Amniotic epithelial cell (primary cell): Measurements from ENCODE around the gene INPP4A.

ENCODE experiments used
- DNase-seq: peaks from one replicate; pipeline ENCODE4 v3.0.0-alpha.2; 2010; ENCODE audit warnings: low read depth

INPP4A gene

DNA sequence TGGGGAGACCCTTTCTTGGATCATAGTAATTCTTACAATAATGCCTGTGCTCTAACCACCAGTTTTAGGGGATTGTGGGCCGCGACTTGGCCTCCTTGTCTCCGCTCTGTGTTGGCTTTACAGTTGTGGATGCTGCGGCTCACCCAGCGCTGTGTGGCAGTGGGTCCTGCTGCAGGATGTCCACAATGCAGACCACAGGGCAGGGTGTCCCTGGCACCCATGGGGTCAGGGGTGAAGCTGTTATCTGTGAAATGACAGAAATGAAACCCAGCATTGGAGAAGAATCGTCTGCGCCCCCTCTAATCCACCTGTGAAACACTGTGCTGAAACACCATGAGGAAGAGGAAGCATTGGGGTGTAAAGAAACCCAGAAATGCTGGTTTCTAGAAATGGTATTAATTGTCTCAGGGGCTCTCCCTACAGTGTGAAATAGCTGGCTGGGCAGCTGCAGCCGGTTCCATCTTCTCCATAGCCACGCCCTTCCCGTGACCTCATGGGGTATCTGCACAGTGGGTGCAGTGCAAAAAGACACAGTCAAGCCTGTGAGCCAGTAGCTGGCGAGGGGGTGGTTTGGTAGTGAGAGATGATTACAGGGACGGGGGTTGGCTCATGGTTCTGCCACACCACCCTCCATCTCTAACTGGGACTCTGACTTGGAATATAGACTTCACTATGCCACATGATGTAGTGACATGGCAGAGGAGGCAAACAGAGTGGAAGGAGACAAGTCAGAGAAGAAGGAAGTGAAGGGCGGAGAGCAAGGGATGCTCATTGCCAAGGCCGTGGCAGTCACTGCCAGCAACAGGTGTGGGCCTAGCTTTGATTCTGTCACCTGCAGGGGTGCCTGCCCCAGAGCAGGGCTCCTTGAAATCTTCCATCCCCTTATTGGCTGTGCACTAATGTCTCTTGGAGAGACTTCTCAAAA is 16.2 kb downstream of the INPP4A start:
- DNase-seq, result no peak

DNA sequence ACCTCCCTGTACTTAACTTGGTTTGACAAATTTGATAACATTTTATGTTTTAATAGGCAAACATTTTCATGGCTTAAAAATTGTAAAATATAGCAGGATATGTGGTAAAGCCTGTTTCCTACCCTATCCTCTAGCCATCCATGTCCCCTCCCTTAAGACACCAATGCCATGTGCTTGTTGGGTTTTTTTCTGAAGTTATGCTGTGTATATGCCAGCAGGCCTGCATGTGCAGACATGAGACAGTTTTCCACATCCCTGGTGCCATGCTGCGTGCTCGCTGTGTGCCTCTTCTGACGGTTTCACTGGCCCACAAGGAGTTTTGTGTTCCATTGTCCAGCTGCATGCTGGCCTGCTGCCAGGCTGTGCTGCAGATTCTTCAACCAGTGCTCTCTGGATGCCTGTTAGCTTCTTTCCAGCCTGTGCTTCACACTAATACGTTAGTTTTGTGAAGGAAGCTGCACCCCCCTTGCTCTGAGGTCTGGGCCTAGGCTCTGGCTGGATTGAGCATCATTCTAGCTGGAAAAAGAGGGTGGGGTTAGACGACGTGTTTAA is 16.9 kb downstream of the INPP4A start:
- DNase-seq, result no peak

DNA sequence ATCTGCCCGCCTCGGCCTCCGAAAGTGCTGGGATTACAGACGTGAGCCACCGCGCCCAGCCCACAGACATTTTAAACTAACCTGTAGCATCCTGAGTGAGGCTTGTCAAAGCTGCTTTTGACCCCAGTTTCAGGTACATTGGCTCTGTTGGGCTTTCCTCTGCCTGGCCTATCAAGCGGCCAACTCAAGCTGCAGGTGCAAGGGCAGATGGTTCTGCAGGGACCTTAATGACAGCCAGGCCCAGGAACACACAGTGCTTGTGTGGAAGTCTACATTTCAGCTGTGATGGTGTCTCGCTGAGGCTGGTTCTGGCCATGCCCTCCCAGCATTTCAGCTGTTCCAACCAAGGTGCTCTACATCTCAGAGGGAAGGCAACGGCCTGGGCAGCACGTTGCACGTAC is 18.4 kb downstream of the INPP4A start:
- no peak for DNase-seq

DNA sequence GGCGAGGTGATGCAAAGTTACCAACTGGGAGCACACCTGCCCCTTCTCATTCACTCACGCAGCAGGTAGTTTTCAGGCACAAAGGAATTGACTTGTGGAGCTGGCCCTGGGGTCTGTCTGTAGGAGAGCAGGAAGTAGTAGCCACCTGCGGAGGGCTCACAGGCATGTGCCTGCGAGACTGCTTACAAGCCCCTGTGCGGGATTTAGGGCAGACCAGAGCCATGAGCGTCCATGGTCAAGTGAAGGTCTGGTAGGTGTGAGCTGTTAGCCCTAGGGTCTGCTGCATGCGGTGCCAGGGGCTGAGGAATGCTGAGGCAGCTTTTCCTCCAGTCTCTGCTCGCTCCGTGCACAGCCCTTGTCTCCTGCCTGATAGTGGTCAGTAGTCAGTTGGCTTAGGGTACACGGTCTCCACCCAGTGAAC is 18.9 kb downstream of the INPP4A start:
- DNase-seq, result no peak

DNA sequence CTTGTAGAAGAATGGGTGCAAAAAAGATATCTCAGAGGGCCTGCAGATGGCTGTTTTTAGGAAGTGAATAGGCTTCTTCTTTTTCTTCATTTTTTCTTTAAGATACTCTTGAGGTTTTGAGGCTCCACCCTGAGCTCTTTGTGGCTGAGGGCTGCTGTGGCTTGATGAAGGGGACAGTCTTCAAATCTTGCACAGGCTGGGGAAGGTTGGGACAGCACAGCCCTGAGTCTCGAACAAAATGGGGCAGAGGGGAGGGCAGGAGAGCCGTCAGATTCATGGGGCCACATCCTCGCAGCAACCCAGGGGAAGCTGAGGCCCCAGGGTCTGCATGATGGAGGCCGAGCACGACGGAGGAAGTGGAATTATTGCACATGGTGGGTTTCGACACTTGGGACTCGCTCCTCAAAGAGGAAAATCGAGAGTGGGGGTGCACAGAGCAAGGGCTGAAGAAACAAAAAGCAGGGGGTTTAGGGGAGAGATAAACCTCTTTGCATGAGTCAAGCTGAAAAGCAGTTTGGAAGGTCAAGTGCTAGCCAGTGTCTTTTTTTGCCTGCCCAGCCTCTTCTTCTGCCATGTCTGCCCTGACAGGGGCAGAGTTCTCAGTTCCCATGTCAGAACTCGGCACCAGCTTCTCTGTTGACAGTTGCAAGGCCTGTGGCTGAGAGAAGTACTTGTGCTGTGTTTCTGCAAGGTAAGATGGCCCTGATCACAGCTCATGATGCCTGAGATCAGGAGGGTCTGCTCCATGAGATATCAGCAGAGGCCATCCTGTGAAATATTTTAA is 19.5 kb downstream of the INPP4A start:
- no peak for DNase-seq

DNA sequence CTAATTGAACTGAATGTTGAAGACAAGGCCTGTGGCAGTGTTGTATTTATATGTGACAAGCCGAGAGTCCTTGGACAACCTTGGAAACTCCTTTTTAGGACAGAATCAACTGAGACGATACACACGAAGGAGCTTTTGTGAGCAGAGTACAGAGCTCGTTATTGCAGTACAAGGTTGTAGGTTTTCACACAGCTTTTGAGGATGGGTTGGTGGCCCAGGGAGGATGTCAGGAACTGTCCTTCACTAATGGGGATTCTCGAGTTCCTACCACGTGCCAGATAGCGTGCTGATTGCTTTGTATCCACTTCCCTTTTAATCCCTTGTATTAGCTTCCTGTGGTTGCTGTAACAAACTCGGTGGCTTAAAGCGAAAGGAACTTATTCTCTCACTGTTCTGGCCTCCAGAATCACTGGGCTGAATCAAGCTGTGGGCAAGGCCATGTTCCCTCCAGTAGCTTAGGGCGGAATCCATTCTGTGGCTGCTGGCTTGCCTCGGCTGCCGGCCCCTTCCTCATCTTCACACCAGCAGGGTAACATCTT is 20.2 kb downstream of the INPP4A start:
- DNase-seq, result no peak

DNA sequence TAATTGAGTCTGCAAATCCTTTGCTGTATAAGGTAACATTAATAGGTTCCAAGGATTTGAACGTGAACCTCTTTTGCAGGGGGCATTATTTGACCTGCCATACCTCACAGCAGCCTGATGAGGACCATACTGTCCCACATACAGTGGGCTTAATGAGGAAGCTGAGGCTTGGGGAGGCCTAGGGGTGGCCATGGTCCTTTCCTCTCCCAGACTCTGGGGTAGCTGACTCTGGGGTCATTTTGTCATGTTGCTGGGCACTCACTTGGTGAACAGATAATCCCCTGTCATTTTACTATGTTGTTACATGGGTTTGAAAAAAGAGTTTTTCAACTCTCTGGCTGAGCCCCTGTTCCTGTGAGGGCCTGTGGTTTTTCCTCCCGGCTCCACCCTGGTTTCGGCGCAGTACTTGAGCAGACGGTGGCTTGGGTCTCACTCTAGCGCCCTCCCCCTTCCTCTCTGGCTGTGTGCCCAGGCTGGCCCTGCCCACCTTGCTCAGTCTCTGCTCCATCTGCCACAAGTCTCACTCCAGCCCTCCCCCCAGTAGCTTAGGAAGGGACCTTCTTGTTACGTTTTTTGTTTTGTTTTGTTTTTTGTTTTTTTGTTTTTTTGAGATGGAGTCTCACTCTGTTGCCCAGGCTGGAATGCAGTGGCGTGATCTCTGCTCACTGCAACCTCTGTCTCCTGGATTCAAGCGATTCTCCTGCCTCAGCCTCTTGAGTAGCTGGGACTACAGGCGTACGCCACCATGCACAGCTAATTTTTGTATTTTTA is 21.0 kb downstream of the INPP4A start:
- no peak for DNase-seq

DNA sequence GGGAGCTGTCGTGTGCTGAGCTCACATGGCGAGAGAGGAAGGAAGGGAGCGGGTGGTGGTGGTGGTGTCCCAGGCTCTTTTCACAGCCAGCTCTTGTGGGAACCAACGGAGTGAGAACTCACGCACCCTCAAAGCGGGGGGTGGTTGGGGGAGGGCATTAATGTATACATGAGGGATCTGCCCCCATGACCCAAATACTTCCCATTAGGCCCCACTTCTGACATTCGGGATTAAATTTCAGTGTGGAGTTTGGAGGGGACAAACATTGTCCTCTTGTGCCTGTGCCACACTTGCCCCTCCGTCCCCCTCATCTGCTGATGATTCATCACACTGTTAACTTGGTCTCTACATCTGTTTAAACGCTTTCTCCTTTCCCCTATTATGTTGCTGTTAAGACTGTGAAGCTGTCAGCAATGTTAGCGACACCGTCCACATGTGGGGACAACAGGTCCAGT is 22.5 kb downstream of the INPP4A start:
- no peak for DNase-seq

DNA sequence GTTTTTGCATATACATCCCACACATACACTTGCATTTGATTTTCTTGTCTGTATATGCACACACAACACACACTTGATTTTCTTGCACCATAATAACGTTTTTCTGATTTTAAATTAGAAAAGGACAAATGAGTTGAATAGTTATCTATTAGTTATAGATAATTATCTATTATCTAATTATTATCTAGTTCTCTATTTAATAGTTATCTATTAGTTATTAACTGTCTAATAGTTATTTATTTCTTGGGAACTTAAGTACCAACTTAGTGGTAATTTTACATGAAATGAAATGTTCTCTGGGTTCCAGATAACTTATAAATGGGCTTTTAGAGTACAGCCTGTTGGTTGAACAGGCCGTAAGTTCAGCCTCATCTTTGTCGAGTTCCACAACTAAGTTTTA is 23.0 kb downstream of the INPP4A start:
- no peak for DNase-seq

DNA sequence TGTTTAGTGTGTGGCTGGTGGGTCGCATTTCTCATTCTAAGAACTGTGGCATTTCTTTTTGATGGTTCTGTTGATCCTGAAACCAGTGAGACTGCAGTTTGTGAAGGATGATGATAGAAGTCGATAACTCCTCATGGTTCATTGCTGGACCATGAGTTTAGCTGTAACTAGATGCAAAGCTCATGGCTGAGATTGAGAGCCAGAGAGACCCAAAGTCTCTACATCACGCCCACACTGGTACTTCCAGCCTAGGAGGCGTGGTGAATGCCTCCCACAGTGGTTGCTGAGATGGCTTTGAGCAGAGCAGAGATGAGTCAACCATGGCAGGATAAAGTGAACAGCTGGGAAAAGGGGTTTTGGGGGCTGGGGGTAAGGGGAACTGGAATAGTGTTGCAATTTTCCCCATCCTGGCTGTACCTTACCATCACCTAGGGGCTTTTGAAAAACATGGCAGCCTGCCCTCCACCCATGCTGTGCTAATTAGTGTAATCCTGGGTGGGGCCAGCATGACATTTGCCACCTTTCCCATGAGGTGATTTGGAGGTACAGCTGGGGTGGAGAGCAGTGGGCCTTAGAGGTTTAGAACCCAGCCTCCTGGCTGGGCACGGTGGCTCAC is 24.1 kb downstream of the INPP4A start:
- DNase-seq, result peak; percentile 63

DNA sequence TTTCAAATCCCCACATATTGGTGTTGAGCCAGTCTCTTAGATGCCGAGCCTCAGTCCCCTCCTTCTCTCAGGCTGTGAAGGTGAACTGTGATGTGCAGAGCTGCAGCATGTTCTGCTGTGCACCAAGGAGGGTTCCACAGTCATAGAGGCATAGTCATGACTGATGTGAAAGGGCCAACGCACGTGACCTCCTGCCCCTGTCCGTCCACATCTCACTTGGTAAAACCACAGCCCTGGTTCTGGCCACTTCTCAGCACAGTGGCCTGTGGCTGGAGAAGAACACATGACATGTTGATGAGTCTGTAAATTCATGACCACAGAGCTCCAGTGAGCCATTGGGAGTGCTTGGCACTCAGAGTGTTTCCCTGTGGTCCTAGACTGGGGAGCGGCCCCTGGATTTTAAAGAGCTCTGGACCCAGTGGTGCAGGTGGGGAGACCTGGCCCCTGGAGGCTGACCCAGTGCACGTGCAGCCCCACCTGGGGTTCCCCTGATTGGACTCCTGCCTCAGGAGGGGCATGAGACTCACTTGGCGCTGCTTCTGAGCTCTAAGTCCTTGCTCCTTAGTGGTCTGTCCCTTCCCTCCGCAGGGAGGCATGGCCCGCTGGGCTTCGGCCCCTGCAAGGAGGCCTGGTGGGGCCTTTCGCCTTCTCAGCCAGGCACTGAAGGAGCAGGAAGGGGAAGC is 25.3 kb downstream of the INPP4A start:
- DNase-seq, result no peak

DNA sequence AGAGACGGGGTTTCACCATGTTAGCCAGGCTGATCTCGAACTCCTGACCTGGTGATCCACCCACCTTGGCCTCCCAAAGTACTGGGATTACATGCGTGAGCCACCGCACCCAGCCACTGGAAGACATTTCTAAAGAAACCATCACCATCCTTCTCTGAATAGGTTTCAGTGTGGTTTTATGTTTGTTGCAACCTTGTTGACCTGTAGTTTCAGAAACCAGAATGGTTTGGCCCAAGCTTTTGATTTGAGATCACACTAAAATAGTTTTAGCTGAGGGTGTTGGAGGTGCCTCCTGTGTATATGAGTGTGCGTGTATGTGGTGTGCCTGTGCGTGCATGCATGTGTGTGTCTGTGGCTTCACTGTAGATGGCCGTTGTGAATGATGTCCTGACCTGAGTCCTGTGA is 26.2 kb downstream of the INPP4A start:
- DNase-seq, result no peak

DNA sequence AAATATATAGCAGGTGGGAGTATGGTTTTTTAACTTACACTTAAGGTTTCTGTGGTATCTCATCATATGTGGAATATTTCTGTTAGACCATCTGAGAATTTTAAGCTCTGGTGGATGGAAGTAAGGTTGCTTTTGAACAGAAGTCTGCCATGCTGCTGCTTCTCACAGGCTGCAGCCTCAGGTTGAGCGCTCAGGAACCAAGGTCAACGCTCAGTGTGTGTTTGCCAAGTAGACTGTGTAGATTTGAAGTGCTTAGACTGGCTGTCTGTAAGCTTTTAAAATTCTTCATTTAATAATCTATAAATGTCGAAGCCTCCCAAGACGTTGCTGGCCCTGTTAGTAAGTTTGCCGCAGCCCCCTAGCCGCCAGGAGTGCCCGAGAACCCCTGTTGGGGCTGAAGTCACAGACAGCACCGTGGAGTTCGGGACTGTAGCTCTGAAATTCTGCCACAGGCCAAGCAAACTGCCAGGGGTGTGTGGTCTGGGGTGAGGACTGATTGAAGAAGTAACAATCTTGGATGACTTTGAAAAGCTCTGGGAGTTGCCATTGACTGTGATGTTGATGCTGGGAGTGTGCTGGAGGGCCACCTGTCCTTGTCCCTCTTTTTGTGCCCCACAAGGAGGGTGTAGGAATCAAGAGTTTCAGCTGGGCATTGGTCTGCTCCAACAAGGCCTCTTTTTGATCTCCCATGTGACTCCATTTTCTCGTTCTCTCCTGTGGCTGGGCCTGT is 26.9 kb downstream of the INPP4A start:
- DNase-seq, result no peak

DNA sequence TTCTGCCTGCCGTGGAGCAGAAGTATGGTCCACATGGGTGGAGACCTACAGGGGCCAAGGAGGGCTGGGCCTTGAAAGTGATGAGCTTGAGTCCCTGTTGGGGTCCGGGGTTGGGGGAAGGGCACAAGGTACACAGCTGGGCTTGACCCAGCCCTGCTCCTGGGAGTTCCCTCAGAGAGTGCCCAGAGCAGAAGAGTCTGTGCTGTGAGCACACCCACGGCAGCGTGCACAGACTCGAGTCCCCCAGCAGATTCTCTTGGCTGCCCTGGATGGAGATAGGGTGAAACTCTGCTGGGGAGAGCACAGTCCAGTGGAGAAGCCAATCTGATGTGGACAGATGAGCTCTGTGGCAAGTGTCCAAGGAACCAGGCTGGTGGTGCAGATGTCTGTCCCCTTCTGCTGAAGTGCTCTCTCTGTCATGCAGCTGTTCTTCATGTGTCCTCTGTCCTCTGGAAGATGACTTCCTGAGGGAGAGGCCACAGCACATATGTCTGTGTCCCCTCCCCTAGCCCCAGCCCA is 27.5 kb downstream of the INPP4A start:
- DNase-seq, result no peak

DNA sequence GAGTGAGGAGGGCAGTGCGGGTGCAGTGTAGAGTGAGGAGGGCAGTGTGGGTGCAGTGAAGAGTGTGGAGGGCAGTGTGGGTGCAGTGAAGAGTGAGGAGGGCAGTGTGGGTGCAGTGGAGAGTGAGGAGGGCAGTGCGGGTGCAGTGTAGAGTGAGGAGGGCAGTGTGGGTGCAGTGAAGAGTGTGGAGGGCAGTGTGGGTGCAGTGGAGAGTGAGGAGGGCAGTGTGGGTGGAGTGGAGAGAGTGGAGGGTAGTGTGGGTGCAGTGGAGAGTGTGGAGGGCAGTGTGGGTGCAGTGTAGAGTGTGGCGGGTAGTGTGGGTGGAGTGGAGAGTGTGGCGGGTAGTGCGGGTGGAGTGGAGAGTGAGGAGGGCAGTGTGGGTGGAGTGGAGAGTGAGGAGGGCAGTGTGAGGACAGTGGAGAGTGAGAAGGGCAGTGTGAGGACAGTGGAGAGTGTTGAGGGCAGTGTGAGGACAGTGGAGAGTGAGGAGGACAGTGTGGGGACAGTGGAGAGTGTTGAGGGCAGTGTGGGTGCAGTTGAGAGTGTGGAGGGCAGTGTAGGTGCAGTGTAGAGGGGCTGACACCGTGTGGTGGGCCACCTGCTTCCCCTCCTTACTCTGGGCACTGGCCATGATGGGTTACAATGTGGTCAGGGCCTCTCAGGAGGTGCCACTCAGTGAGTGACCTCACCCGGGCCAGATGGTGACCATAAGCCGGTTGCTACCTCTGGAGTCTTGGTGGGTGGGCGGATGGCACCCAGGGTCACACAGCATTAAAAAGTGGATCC is 28.5 kb downstream of the INPP4A start:
- no peak for DNase-seq

DNA sequence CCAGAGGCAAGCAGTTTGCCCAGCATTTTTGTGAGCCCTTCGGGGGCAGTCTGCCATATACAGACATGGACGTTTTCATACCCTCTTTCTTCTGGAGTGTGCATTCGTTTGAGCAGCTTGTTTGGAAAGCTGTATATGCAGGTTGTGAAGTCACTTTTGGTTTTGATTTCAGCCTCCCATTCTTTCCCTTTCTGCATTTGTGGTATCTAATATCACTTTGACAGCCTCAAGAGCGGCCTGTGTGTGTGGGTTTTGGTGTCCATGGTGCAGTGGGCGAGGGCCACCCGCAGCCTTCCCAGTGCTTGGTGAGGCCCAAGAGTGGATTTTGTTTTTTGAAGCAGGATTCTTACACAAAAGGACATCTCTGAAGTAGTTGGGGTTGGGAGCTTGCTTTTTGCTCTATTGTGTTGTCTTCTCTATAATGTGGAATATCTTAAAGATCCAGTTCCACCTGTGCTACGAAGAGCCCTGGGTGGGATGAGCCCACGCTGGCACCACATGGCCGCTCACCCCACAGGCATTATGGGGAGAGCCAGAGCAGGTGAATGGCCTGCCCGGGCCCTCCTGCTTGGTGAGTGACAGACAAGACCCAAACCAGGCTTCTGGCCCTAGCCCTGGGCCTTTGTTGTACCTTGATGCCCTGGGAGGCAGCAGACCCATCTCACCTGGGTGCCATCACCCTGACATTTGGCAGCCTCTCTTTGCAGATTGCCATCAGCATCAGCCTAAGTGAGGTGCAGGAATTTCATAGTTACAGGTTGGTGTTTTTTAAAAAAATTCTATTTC is 29.5 kb downstream of the INPP4A start:
- no peak for DNase-seq

DNA sequence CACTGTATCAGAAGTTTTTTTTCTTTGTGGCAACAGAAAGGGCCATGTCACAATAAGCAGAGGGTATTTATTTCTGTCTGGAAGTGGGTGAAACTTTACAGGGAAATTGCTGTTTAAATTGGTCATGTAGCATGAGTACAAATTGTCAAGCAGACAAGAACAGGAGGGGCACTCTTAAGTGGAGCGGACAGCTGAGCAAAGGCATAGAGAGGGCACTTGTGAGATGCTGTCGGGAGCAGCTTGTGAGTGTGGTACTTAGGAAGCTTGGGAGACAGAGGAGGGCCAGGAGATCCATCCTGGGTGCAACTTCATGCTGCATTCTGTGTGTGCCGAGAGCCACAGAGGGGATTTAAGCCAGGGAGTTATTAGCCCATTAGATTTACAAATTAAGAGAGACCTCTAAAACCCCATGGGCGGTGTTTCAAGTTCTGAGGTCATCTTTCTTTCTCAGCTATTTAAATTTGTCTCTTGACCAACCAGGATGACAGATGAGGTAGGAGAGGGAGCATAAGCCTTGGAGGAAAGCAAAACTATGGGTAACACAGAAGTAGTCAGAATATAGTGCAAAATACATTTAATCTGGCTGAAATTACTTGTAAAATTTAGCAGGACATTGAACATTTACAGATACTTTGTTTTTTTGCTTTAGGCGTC is 30.4 kb downstream of the INPP4A start:
- no peak for DNase-seq
